HG02938 (cell line): Measurements from ENCODE around the gene XYLT1.
A peak's percentile ranks its signal among the peaks of the same experiment; 100 is the strongest.
"Not testable (repeated sequence)": the region's sequence is repeated elsewhere in the genome, so short reads cannot be mapped to it uniquely, and the experiment has no call there.

Experiments used
- ATAC-seq: cut with Tn5 transposase; IDR thresholded peaks from one replicate; pipeline ENCODE4 v1.9.1; 2021; ENCODE audit warnings: mild to moderate bottlenecking, moderate library complexity; ENCODE audit not compliant: unreplicated experiment

XYLT1 gene

GRCh38 chr16:17316005-17316404 is 154.8 kb downstream of the XYLT1 start:
- ATAC-seq: no peak

GRCh38 chr16:17313793-17314547 is 156.8 kb downstream of the XYLT1 start:
- no peak for ATAC-seq

GRCh38 chr16:17313085-17313611 is 157.6 kb downstream of the XYLT1 start:
- ATAC-seq: no peak

GRCh38 chr16:17312094-17312710 is 158.6 kb downstream of the XYLT1 start:
- ATAC-seq: no peak

GRCh38 chr16:17311333-17312093 is 159.2 kb downstream of the XYLT1 start:
- no peak for ATAC-seq

GRCh38 chr16:17309510-17309909 is 161.2 kb downstream of the XYLT1 start:
- ATAC-seq: no peak

- ATAC-seq: no peak
These were observed 162.6 kb downstream of the XYLT1 start for GRCh38 chr16:17308186-17308585.

- no peak for ATAC-seq
These were observed 163.3 kb downstream of the XYLT1 start for GRCh38 chr16:17307504-17307903.

- no peak for ATAC-seq
These were observed 164.0 kb downstream of the XYLT1 start for GRCh38 chr16:17306745-17307144.

GRCh38 chr16:17306211-17306610 is 164.5 kb downstream of the XYLT1 start:
- ATAC-seq: not testable (repeated sequence)

GRCh38 chr16:17305694-17306093 is 165.1 kb downstream of the XYLT1 start:
- no peak for ATAC-seq

- no peak for ATAC-seq
These were observed 166.2 kb downstream of the XYLT1 start for GRCh38 chr16:17304491-17305119.

- ATAC-seq: no peak
These were observed 166.7 kb downstream of the XYLT1 start for GRCh38 chr16:17304106-17304490.

- no peak for ATAC-seq
These were observed 167.7 kb downstream of the XYLT1 start for GRCh38 chr16:17303101-17303500.

- ATAC-seq: no peak
These were observed 168.1 kb downstream of the XYLT1 start for GRCh38 chr16:17302620-17303019.

- peak; percentile 9 for ATAC-seq
These were observed 168.5 kb downstream of the XYLT1 start for GRCh38 chr16:17302214-17302613.

GRCh38 chr16:17301593-17302135 is 169.1 kb downstream of the XYLT1 start:
- peak; percentile 76 for ATAC-seq

GRCh38 chr16:17301184-17301583 is 169.6 kb downstream of the XYLT1 start:
- ATAC-seq: no peak

- no peak for ATAC-seq
These were observed 171.0 kb downstream of the XYLT1 start for GRCh38 chr16:17299790-17300189.

- no peak for ATAC-seq
These were observed 172.5 kb downstream of the XYLT1 start for GRCh38 chr16:17298238-17298637.

- no peak for ATAC-seq
These were observed 174.3 kb downstream of the XYLT1 start for GRCh38 chr16:17296431-17296830.
